ENCODE measurements around the gene TIMM44. TPM values are rescaled to one million over a fixed set of nuclear protein-coding genes. Genes with fewer than 3 reads are reported as not detected.

TIMM44 gene
- total and polyA plus RNA-seq, 8 donors, result 19.8 to 83.1 (median 27.0) TPM

GRCh38 chr19:7910321-7911161 lies 32.9 kb downstream of the TIMM44 start:
- intact Hi-C loops (cut with DNase I), result no loop called here
- TF ChIP-seq CTCF (IDR thresholded peaks at IDR 0.05), result no peak
- Histone ChIP-seq H3K4me3 (no peak overlapping the region), H3K9me3 (no peaks in the 10 kb centered on the region), H3K27ac (no peak overlapping the region), H3K36me3 (peaks cover 4 to 29% (median 22%) of the 10 kb centered on the region in 3 donors), H3K27me3 (no peaks in the 10 kb centered on the region), H3K4me1 (no peaks in the 10 kb centered on the region)
- ATAC-seq, result no peak
- no peak for FAIRE-seq
- DNase-seq, result peak in 3 of 6 donors; percentile 42 to 77 (median 56)
- 91 to 92% methylated on average over 50 to 54 of the region's 54 CpGs for WGBS, 2 donors

- Histone ChIP-seq H3K4me1 (peaks cover 3 to 9% (median 6%) of the 10 kb centered on the region in 3 donors), H3K36me3 (peaks cover 4 to 29% (median 22%) of the 10 kb centered on the region in 3 donors), H3K4me3 (no peak overlapping the region), H3K9me3 (no peaks in the 10 kb centered on the region), H3K27me3 (no peaks in the 10 kb centered on the region), H3K27ac (no peak overlapping the region)
- ATAC-seq (no peak), FAIRE-seq (no peak), DNase-seq (peak in 3 of 6 donors; percentile 39 to 72 (median 53))
- intact Hi-C loops (cut with DNase I), result no loop called here
- TF ChIP-seq CTCF (IDR thresholded peaks at IDR 0.05), result no peak
- 90 to 93% methylated on average over 21 of the region's 21 CpGs for WGBS, 2 donors
These were observed 33.9 kb downstream of the TIMM44 start for GRCh38 chr19:7909471-7910067.

- Histone ChIP-seq H3K36me3 (peaks cover 4 to 29% (median 22%) of the 10 kb centered on the region in 3 donors), H3K27me3 (no peaks in the 10 kb centered on the region), H3K27ac (no peak overlapping the region), H3K9me3 (no peaks in the 10 kb centered on the region), H3K4me3 (no peak overlapping the region), H3K4me1 (peaks cover 3 to 10% (median 6%) of the 10 kb centered on the region in 3 donors)
- FAIRE-seq, result no peak
- intact Hi-C loops (cut with DNase I), result no loop called here
- WGBS, 2 donors, result 87 to 92% methylated on average over 18 to 19 of the region's 19 CpGs
- no peak for ATAC-seq
- peak in 4 of 6 donors; percentile 6 to 83 (median 46) for DNase-seq
- no peak for TF ChIP-seq CTCF (IDR thresholded peaks at IDR 0.05)
These were observed 34.6 kb downstream of the TIMM44 start for GRCh38 chr19:7908742-7909461.

GRCh38 chr19:7908078-7908699 lies 35.3 kb downstream of the TIMM44 start:
- intact Hi-C loops (cut with DNase I), result no loop called here
- DNase-seq (peak in 2 of 6 donors; percentile 6 to 42), FAIRE-seq (no peak), ATAC-seq (no peak)
- WGBS, 2 donors, result 83 to 87% methylated on average over 13 to 14 of the region's 14 CpGs
- no peak overlapping the region for H3K27ac ChIP-seq
- no peak overlapping the region for H3K4me3 ChIP-seq
- TF ChIP-seq CTCF (IDR thresholded peaks at IDR 0.05), result no peak
- peaks cover 3 to 10% (median 6%) of the 10 kb centered on the region in 3 donors for H3K4me1 ChIP-seq
- no peaks in the 10 kb centered on the region for H3K27me3 ChIP-seq
- no peaks in the 10 kb centered on the region for H3K9me3 ChIP-seq
- H3K36me3 ChIP-seq, result peaks cover 4 to 29% (median 22%) of the 10 kb centered on the region in 3 donors

All from pancreas (tissue), 10 donors.